SH-SY5Y (cell line): ENCODE results near the gene C6orf136.
A peak's percentile ranks its signal among the peaks of the same experiment; 100 is the strongest.

Experiments
- GATA2 ChIP-seq: IDR thresholded peaks from 2 replicates; pipeline ENCODE4 v1.6.1; 2011; ENCODE audit warnings: mild to moderate bottlenecking, low read depth, low read length
- GATA3 ChIP-seq: IDR thresholded peaks from 2 replicates; pipeline ENCODE4 v1.6.1; 2011; ENCODE audit warnings: low read depth, mild to moderate bottlenecking, low read length, moderate library complexity

C6orf136 gene, protein sequence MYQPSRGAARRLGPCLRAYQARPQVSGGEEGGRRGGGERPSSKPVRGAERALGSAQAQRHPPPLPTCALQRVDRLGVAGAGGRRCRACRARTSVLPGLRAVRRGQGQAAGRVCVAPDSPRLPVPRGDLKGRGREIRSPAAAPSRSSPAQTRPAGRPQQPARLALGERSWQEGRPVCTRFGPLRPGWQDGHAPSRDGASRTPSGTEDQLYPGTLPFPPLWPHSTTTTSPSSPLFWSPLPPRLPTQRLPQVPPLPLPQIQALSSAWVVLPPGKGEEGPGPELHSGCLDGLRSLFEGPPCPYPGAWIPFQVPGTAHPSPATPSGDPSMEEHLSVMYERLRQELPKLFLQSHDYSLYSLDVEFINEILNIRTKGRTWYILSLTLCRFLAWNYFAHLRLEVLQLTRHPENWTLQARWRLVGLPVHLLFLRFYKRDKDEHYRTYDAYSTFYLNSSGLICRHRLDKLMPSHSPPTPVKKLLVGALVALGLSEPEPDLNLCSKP

DNA sequence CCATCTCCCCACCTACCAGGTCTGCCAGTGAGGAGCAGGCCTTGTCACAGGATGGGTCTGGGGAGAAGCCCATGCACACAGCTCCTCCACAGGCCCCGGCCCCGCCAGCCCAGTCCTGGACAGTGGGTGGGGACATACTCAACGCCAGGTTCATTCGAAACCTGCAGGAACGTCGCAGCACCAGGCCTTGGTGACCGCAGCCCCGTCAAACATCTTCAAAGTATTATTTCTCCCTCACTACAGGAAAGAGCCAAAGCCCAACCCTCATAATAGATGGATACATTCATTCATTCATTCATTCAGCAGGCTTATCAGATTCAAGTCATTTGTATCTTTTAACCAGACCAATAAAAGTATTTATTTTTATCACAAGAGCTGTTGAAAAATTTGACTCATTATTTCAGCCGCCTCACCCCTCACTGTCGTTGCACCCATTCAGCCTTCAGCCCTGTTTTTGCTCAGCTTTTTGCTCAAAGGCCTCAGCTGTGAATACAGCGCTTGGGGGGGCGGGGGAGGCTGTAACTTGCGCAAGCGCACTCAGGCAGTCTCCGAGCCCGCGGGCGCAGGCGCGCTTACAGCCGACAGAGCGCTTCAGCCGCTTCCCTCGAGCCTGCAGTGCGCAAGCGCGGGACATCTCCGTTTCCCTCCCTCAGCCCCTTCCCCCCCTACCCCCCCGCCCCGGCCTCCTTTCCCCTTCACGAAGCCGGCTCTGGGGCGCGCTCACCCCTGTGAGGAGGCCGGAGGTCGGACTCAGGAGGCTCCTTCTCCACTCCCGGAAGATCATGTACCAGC lies at the start of gene C6orf136:
Gene C6orf136 (plus strand): TSS at position 684 of the 792 bp plus-strand sequence. CDS start 99 bp downstream, at position 783.
- TF ChIP-seq GATA2 (0 out of 2 replicates have a peak, but pooled peaks have one; percentile 20), GATA3 (no peak)

DNA sequence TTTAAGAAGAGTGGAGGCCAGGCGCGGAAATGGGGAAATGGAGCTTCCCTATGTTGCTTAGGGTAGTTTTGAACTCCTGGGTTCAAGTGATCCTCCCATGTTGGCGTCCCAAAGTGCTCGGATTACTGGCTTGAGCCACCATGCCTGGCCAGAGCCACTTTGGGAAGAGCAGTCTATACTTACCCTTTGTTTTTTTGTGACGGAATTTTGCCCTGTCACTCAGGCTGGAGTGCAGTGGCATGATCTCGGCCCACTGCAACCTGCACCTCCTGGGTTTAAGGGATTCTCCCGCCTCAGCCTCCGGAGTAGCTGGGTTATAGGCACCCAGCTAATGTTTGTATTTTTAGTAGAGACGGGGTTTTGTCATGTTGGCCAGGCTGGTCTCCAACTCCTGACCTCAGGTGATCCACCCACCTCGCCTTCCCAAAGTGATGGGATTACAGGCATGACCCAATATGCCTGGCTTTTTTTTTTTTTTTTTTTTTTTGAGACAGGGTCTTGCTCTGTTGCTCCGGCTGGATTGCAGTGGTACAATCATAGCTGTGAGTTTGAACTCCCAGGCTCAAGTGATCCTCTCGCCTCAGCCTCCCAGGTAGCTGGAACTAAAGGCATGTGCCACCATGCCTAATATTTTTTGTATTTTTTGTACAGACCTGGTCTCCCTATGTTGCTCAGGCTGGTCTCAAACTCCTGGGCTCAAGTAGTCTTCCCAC lies 47.9 kb upstream of the C6orf136 start:
- TF ChIP-seq GATA2 = no peak
- TF ChIP-seq GATA3 = no peak

DNA sequence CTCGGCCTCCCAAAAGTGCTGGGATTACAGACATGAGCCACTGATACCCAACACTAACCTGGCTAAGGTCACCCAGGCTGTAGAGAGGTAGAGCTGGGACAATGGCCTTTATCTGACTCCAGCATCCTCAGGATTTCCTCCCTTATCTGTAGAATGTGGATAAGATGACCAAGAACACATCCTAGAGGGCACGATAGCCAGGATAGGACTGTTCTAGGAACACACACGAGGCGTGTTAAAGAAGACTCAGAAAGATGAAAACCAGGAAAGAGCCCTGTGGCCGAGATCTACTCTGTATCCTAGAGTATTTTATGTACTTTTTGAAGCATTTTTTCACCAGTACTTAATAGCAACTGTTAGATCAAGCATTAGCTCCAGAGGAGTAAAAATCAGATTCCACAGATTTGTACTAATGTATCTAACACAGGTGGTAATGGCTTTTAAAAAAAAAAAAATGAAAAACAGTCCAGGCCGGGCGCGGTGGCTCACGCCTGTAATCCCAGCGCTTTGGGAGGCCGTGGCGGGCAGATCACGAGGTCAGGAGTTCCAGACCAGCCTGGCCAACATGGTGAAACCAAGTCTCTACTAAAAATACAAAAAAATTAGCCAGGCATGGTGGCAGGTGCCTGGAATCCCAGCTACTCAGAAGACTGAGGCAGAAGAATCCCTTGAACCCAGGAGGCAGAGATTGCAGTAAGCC lies 47.2 kb upstream of the C6orf136 start:
- TF ChIP-seq GATA2 (no peak), GATA3 (no peak)

DNA sequence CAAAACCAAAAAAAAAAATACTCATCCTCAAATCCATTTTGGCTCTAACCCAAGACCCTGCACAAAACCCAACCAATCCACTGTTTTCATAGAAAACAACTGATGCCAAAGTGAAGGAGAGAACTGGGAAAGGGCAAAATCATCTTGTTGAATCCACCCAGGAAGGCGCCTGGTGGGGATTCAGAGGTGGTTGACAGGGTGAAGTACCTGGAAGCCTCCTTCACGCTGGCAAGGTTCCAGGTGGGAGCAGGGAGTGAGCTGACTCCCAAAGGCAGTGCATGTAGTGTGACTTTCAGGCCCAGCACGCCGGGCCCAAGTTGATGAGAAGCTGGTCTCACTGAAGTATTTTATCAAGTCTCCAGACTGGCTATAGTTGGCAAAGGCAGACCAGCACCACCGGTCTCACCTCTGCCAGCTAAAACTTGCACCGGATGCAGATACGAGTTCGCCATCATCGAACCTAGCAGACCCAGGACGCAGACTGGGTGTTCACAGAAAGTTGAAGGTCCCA lies 46.4 kb upstream of the C6orf136 start:
- TF ChIP-seq GATA2 (no peak), GATA3 (no peak)

DNA sequence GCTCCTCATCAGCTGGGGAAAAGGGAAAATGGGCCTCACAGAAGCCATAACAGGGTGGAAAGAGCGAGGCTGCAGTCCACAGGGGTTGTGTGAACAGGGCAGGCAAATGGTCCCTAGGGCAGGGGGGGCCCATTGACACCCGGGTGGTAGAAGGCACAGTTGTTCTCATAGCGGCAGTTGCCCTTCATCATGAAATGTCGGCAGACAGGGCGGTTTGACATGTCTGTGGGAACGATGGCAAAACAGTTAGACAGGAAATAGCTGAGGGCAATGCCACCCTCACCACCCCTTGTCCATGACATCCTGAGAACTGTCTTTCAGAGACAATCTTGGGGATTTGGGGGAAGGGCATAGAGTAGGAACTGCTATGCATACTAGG lies 45.5 kb upstream of the C6orf136 start:
- TF ChIP-seq GATA2 = no peak
- TF ChIP-seq GATA3 = no peak

DNA sequence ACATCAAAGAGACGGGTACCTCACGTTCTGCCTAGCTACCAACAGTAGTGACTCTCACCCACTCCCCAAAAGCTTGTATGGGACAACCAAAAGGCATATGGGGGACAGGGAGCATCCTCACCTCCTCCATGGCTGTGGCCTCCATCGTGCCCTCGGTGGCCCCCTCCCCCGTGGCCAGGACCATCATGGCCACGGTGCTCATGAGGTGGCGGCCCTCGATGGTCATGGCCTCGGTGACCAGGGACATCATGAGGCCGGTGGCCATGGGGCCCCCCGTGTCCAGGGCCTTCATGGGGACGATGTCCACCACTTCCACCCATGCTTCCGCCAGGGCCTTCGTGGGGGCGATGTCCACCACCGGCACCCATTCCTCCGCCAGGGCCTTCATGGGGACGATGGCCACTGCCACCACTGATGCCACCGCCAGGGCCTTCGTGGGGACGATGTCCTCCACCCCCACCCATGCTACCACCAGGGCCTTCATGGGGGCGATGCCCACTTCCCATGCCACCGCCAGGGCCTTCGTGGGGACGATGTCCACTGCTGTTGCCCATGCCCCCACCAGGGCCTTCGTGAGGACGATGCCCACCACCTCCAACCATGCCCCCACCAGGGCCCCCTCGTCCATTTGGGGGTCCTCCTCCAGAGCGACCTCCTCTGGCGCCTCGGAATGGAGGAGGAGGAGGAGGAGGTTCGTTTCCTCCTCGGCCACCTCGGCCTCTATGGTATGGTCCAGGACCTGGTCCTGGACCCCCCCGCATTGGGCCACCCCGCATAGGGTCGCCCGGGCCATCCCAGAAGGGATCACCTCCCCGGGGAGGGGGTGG lies 44.9 kb upstream of the C6orf136 start:
- TF ChIP-seq GATA2 = no peak

DNA sequence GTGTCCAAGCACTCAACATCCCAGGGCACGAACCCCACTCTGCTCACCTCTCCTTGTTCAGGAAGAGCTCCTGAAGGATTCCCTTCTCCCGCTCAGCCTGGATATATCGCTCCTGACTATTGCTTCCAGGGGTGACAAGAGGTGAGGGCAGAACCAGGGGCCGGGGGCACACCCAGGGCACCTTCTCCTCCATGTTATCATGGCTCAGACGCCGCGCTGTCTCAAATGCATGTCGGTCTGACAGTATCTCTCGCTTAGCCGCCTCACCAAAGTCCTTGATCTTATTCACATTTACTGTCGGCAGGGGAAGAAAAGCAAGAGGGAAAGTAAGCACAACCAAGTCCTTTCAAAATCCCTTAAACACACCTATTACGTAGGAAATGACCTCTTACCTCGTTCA lies 43.0 kb upstream of the C6orf136 start:
- TF ChIP-seq GATA3 (no peak), GATA2 (no peak)

DNA sequence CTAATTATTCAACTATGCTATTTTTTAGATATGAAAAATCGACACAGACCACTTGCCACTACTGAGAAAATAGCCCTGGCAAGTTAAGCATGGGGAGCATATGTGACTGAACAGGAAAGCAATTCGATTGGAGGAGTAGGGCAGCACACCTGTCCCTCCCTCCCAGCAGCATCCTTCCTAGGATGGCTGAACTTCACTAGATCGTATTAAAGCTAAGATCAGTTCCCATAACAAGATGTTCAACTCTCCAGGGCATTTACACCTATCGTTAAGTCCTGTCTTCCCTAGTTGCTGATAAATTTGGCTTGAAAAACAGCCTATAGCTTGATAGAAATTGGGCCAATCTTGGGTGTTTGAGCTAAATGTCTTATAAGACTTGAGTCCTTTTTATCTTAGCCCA lies 36.9 kb upstream of the C6orf136 start:
- TF ChIP-seq GATA2 (no peak), GATA3 (no peak)

DNA sequence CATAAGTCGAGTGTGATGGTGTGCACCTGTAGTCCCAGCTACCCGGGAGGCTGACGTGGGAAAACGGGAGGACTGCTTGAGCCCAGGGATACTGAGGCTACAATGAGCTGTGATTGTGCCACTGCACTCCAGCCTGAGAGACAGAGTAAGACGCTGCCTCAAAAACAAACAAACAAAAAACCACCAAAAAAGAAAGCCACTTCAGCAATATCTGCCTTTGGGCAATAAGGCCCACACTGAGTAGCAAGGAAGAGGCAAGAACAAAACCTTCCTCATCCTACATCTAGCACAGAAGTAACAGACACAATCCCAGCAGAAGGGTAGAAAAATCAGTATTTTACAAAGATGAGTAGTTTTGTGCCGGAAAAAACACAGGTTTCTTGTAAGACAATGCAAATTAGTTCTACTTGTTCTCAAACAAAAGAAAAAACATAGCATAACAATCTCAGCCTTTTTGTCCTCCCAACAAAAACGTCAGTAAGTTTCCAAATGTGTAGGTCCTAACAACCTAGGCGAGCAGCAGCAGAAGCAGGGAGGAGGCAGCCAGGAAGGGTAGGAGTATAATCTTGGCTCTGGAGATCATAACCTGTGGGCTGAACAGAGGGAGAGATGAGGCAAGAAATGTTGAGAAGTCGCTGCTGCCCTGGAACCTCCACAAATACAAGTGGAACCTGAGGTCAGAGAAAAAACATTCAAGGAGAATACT lies 35.6 kb upstream of the C6orf136 start:
- no peak for TF ChIP-seq GATA2
- no peak for TF ChIP-seq GATA3

DNA sequence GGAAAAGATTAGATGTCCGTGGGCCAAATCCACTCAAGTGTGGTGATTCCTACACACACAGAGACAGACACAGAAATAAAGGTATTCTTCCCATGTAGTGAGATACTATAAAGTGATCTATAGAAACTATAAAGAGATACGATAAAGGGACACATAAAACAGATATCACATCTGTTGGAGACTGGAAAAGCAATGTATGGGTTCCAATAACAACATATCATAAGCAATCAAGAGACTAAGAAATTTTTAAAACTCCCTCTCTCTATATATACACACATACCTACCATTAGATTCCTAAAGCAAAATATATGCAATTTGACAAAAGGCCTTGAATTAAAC lies 35.1 kb upstream of the C6orf136 start:
- TF ChIP-seq GATA3 (no peak), GATA2 (no peak)

DNA sequence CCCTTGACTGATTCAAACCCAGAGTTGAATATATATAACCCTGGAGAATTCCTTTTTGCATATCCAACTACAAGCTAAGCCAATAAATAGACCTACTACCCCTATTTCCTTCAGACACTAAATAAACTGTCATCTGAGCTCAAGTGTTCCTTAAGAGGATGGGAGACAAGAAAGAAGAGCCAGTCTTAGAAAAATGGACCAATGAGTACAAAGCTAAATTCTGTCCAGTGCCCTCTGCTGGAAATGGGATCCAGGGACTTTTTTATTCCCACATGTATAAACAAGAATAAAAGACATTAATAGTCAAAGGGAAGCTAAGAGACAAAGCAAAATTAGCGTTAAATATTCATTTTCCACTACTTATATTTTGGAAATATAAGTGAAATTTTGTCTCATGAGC lies 34.7 kb upstream of the C6orf136 start:
- no peak for TF ChIP-seq GATA2
- TF ChIP-seq GATA3 = no peak

DNA sequence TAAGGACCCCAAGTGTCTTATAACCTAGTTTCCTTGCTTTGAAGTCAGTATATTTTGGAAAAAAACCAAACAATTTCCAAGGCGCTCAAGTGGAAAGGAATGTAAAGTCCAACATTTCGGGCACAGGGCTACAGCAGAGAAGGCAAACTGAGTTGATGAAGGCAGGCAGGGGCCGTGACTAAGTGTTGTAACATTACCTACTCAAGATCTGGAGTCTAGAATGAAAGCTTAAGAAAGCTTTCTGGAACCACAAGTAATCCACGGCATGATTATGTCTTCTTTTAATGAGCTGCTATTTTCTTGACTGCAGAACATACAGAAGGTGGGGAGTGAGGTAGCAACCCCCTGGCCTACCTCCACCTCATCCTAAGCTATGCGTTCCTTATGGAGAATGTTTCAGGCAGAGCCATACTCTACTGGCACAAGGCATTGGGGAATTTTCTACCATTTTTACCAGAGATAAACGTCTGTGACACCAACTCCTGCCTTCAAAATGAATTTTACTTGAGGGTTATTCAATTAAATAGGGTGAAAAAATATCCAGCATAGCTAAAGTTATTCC lies 34.2 kb upstream of the C6orf136 start:
- TF ChIP-seq GATA2 = no peak
- no peak for TF ChIP-seq GATA3
